Sciatic nerve (tissue), 2 donors: ENCODE data around the gene SPTBN1. TPM values are rescaled to one million over a fixed set of nuclear protein-coding genes. Genes with fewer than 3 reads are reported as not detected.
"Not testable (repeated sequence)": the region's sequence is repeated elsewhere in the genome, so short reads cannot be mapped to it uniquely, and the experiment has no call there.

Experiments
- ATAC-seq: fragments of 200-7000 bp; cut with Tn5 transposase; one replicate; pipeline ENCODE4 v1.9.1; 2020; ENCODE audit warnings: mild to moderate bottlenecking, moderate library complexity
- DNase-seq: peaks from one replicate; pipeline ENCODE4 v3.0.0-alpha.2; 2020; ENCODE audit warnings: low spot score
- intact Hi-C: fragments of 100-400 bp; cut with DNase I; formaldehyde crosslinking; loops from one replicate; pipeline ENCODE4 v1.14.2; 2022
- total RNA-seq: library from RNA; stranded (reverse); fragmentation: NEBNext Ultra II Directional; extraction: Animal tissue kit (Norgen Biotek cat#: 25700); gene quantifications from one replicate; pipeline ENCODE4 v1.2.1, GENCODE V29; 2021
- donor health status: DM: no; HTN: no; CAD: no.
- donor health status: DM: no; HTN: no; CAD: no.

The SPTBN1 gene
- total RNA-seq, 1 donor from 2014 or later: 1,016 TPM

GRCh38 chr2:54687595-54688152 is 231.5 kb downstream of the SPTBN1 start:
- ATAC-seq (no peak), DNase-seq (no peak)
- intact Hi-C loops: no loop called here

DNA sequence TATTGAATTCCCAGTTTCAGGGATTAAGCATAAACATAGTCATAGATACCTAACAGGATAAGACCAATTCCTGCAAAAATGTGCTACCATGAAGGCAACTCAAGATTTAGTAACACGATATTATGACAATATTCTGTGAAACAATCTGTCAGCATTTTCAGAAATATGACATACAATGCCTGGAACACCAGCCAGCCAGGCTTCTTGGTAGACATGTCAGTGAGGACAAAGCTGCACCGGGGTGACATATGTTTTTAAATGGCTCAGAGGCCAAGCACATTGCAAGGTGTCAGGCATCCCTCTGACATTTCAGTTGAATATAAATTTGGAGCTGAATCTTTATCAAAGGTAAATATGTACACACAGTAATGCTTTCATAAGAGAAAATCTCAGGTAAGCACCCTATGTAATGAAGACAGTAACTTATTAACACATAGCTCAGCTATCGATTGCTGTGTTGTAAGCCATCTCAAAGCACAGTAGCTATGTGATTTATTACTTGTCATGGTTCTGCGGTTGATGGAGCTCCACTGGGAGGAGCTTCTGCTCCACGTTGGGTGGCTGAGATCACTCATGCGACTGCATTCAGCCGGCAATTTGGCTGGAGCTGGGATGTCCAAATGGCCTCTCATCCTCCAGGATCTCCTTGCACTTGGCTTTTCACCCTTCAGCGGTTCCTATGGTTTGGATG is 235.5 kb downstream of the SPTBN1 start:
- no peak for DNase-seq
- no peak for ATAC-seq
- intact Hi-C loops: no loop called here

- no peak for DNase-seq
- intact Hi-C loops: no loop called here
- no peak for ATAC-seq
Measured at GRCh38 chr2:54692556-54692955, 236.4 kb downstream of the SPTBN1 start.

- ATAC-seq (no peak), DNase-seq (no peak)
- intact Hi-C loops: no loop called here
Measured at GRCh38 chr2:54695378-54695777, 239.3 kb downstream of the SPTBN1 start.

DNA sequence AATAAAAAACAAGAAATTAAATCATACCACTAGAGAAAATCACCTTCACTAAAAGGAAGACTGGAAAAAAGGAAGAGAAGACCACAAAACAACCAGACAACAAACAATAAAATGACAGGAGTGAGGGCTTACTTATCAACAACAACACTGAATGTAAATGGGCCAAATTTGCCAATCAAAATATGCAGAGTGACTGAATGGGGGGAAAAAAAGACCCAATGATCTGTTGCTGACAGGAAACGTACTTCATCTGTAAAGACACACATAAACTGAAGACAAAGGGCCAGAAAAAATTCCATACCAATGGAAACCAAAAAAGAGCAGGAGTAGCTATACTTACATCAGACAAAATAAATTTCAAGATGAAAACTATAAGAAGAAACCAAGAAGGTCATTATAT is 241.8 kb downstream of the SPTBN1 start:
- ATAC-seq (no peak), DNase-seq (no peak)
- intact Hi-C loops: no loop called here

DNA sequence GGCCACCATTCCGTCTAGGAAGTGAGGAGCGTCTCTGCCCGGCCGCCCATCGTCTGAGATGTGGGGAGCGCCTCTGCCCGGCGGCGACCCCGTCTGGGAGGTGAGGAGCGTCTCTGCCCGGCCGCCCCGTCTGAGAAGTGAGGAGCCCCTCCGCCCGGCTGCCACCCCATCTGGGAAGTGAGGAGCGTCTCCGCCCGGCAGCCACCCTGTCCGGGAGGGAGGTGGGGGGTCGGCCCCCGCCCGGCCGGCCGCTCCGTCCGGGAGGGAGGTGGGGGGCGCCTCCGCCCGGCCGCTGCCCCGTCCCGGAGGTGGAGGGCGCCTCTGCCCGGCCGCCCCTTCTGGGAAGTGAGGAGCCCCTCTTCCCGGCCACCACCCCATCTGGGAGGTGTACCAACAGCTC is 242.8 kb downstream of the SPTBN1 start:
- ATAC-seq, DNase-seq, intact Hi-C loops: not testable (repeated sequence)

GRCh38 chr2:54699665-54700064 is 243.5 kb downstream of the SPTBN1 start:
- intact Hi-C loops: no loop called here
- DNase-seq (no peak), ATAC-seq (no peak)

DNA sequence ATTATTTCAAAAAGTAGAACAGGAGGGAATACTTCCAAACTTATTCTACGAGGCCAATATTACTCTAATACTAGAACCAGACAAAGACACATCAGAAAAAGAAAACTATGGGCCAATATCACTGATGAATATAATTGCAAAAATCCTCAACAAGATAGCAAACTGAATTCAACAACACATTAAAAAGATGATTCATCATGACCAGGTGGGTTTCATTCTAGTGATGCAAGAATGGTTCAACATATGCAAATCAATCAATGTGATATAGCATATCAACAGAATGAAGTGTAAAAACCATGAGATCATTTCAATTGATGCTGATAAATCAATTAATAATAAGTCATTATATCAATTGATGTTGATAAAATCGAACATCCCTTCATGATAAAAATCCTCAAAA is 244.9 kb downstream of the SPTBN1 start:
- ATAC-seq (no peak), DNase-seq (no peak)
- intact Hi-C loops: no loop called here

DNA sequence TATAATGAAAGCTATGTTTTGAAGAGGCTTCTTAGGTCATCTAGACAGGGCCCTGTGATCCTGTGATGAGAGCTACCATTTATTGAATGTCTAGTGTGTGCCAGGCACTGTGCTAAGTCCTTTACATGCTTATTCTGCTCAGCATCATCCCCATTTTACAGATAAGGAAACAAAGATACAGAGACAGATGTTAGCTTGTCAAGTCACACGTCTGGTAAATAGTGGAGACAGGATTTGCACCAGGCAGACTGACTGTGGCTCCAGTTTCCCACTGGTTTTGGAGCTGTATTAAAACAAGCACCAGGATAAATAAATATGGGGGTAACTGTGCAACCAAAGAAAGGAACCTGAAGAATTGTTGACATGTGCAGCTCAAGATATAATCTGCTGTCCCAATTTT is 248.1 kb downstream of the SPTBN1 start:
- ATAC-seq (no peak), DNase-seq (no peak)
- intact Hi-C loops: no loop called here

DNA sequence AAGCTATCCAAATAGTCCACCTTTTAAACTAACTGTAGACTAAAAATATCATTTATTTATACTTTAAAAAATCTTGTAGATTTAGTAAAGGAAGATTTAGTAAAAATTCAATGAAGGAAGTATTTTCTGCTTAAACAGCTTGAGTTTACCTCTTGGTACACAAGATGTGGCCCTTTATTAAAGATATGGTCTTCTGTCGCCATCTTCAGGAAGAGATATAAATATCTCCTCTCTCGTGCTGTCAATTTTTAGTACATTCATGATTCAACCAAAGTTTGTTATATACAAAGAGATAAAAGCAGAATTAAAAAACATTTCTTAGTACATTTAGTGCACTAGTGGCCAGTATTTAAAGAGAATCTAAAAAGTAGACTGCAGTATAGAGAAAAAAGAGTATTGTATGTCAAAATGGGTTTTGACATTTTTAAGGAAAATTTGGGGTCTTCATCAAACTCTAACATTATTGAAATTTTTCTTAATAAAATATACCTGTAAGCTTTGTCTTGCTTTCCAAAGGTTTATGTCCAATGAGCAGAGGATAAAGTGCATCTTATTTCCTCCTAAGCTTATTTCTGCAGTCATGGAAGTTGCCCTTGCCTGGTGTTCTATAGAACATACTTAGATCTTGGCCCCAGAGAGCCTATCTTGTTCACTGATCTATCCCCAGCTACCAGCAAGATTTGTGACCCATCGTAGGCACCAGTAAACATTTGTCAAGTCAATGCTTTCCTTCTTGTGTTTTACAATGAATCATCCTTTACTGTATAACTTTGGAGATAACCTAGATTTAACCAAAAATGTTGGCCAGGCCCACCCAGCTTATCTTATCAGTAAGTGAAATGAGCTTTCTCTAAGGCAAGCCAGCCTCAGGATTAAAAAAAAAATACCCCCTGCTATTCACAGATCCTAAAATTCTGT is 248.8 kb downstream of the SPTBN1 start:
- DNase-seq (no peak), ATAC-seq (peak; percentile 74)
- intact Hi-C loops: no loop called here

DNA sequence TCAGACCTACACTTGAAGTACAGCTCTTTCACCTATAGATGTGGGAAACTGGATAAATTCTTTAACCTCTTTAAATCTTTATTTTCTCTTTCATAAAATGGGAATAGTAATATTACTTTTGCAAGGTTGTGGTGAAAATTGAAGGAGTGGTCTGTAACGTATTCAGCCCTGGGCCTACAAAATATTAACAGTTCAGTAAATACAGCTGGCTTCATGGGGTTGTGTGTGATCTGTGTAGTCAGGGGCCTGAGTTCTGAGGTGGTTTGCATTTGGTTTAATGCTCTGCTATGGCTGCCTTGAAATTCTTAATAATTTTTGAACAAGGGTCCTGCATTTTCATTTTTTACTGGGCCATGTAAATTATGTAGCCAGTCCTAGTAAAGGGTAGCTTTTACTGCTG is 250.5 kb downstream of the SPTBN1 start:
- ATAC-seq: no peak
- intact Hi-C loops: no loop called here
- no peak for DNase-seq

DNA sequence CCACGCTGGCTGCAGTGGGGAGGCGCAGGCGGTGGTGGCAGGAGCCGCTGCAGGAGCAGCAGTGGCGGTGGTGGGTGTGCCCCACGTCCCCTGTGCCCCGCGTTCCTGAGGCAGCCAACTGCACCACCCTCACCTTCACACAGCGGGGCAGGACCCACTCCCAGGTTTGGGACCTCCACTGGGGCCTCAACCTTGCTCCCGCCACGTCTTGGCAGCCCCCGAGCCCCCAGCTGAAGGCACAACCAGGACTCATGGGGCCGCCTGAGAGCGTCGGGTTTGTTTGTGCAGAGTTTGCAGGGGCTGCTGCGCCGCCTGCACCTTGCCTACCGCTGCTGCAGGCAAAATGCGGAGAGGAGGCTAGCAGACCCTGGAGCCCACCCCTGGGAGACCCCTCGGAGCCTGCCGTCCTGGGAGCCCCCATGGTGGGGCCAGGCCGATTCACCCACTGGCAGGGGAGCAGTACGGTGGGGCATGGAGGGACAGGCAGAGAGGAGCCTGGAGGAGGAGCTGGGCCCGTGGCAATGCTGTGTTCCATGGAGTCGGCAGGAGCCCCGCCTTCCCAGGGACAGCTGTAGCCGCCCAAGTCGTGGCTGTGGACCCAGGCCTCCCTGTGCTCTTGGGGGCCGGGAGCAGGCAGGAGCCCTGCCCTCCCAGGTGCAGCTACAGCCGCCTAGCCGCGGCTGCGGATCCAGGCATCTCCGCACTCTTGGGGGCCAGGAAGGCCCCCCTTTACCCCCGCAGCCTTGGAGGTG is 252.6 kb downstream of the SPTBN1 start:
- peak; percentile 66 for DNase-seq
- intact Hi-C loops: no loop called here
- peak; percentile 80 for ATAC-seq

GRCh38 chr2:54709336-54709809 is 253.2 kb downstream of the SPTBN1 start:
- intact Hi-C loops: no loop called here
- ATAC-seq (peak; percentile 50), DNase-seq (no peak)

DNA sequence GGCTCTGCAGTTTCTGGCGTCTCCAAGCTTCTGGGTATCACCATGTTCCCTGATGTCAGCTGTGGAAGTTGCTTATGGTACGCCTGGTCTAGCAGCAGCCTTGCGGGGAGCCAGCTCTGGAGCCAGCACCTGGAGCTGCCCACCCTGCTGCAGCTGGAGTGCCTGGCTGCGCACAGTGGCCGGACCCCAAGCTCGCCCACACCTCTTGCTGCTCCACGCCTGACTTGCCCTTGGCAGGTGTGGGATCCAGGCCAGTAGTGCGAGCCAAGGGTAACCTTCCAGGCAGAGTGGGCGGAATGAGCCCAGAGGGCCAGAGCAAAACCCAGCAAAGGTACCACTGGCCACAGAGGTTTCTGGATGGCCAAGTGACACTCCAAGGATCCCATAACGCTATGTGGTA is 254.1 kb downstream of the SPTBN1 start:
- ATAC-seq: no peak
- intact Hi-C loops: no loop called here
- DNase-seq: no peak

GRCh38 chr2:54712516-54712915 is 256.4 kb downstream of the SPTBN1 start:
- intact Hi-C loops: no loop called here
- DNase-seq: no peak
- no peak for ATAC-seq

DNA sequence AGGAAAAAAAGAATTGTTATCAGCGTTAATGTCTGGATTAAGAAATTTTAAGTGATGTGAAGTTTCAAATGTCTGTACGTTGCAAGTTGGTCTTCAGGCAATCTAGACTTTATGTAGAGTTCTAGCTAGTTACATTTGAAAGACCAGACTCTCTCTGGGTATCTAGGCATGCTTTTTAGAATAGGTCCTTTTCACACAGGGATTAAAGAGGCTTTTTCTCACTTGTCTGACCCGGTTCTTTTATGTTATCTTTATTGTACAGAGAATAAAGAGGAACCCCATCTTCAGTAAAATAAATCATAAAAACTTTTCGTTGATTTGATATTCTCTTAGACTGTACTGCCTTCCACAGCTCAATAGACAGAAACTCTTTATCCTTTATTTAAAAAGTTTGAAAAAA is 258.9 kb downstream of the SPTBN1 start:
- ATAC-seq (no peak), DNase-seq (no peak)
- intact Hi-C loops: no loop called here

GRCh38 chr2:54716375-54716774 is 260.2 kb downstream of the SPTBN1 start:
- ATAC-seq: no peak
- intact Hi-C loops: no loop called here
- no peak for DNase-seq

GRCh38 chr2:54720563-54720962 is 264.4 kb downstream of the SPTBN1 start:
- intact Hi-C loops: no loop called here
- no peak for DNase-seq

More at GRCh38 chr2:54720563-54720962, 264.4 kb downstream of the SPTBN1 start:
- no peak for ATAC-seq
